Bronchial epithelial cell (primary cell): ENCODE measurements around the gene SNRNP70. TPM values are rescaled to one million over a fixed set of nuclear protein-coding genes. Genes with fewer than 3 reads are reported as not detected.
"Not testable (repeated sequence)": the region's sequence is repeated elsewhere in the genome, so short reads cannot be mapped to it uniquely, and the experiment has no call there.

Experiments
- DNase-seq: peaks from one replicate; pipeline ENCODE4 v3.0.0-alpha.2; 2010; ENCODE audit warnings: low read depth
- FAIRE-seq: peaks from 2 replicates; lab custom pipeline; 2011; peaks lifted over from hg19 to GRCh38; lab: Jason Lieb, UNC
- H3K27me3 ChIP-seq: 2 replicates; pipeline ENCODE4 v1.5.1; 2011; ENCODE audit warnings: low read length; ENCODE audit not compliant: control insufficient read depth, insufficient read depth
- H3K36me3 ChIP-seq: 2 replicates; pipeline ENCODE4 v1.5.1; 2011; ENCODE audit warnings: low read length; ENCODE audit not compliant: control insufficient read depth, insufficient read depth
- H3K4me3 ChIP-seq: 2 replicates; pipeline ENCODE4 v1.5.1; 2011; ENCODE audit warnings: mild to moderate bottlenecking, low read depth, low read length, control low read depth
- total RNA-seq: library from RNA; depleted of rRNA; stranded (reverse); fragments of >200 nt; gene quantifications from 2 replicates; pipeline ENCODE4 v1.2.1, GENCODE V29; 2014
- TF ChIP-seq, protein P1 (sequence below): IDR thresholded peaks from 2 replicates; pipeline ENCODE4 v1.5.1; 2011; ENCODE audit warnings: mild to moderate bottlenecking, moderate library complexity, low read length, control low read depth, inconsistent platforms; ENCODE audit not compliant: insufficient read depth, severe bottlenecking

The SNRNP70 gene
- total RNA-seq, 1 donor from 2014 or later = 74.5 TPM

GRCh38 chr19:49125025-49125731 lies 39.9 kb downstream of the SNRNP70 start:
- TF ChIP-seq, protein P1, sequence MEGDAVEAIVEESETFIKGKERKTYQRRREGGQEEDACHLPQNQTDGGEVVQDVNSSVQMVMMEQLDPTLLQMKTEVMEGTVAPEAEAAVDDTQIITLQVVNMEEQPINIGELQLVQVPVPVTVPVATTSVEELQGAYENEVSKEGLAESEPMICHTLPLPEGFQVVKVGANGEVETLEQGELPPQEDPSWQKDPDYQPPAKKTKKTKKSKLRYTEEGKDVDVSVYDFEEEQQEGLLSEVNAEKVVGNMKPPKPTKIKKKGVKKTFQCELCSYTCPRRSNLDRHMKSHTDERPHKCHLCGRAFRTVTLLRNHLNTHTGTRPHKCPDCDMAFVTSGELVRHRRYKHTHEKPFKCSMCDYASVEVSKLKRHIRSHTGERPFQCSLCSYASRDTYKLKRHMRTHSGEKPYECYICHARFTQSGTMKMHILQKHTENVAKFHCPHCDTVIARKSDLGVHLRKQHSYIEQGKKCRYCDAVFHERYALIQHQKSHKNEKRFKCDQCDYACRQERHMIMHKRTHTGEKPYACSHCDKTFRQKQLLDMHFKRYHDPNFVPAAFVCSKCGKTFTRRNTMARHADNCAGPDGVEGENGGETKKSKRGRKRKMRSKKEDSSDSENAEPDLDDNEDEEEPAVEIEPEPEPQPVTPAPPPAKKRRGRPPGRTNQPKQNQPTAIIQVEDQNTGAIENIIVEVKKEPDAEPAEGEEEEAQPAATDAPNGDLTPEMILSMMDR = no peak
- no peak for FAIRE-seq

DNA sequence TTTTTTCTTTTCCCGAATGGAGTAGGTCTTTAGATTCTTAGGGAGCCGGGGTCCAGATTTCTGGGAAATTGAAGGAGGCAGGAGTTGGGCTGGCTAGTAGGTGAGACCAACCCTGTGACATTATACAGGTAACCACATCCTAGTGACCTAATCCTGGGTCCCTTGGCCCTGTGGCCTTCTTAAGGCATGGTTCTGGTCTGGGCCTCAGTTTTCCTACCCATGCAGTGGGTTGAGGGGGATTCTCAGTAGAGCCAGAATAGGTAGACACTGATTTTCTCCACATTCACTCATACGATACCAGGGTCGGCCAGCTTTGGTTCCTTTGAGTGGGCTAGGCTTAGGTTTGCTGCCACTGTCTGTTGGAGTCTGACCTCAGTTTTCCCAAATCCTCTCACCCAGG lies 41.3 kb downstream of the SNRNP70 start:
- no peak for FAIRE-seq
- TF ChIP-seq, protein P1 = no peak
- no peak overlapping the region for H3K4me3 ChIP-seq
- no peaks in the 10 kb centered on the region for H3K36me3 ChIP-seq
- no peak for DNase-seq
- H3K27me3 ChIP-seq = no peaks in the 10 kb centered on the region

More at GRCh38 chr19:49125025-49125731, 39.9 kb downstream of the SNRNP70 start:
- no peak for DNase-seq
- H3K4me3 ChIP-seq = no peak overlapping the region
- H3K36me3 ChIP-seq = no peaks in the 10 kb centered on the region
- H3K27me3 ChIP-seq = no peaks in the 10 kb centered on the region

GRCh38 chr19:49127225-49127624 lies 42.0 kb downstream of the SNRNP70 start:
- FAIRE-seq, DNase-seq, H3K4me3 ChIP-seq, H3K27me3 ChIP-seq, H3K36me3 ChIP-seq: not testable (repeated sequence)

- TF ChIP-seq, protein P1 = peak; percentile 26
- Histone ChIP-seq H3K36me3 (no peaks in the 10 kb centered on the region), H3K4me3 (peak overlapping the region; percentile 29), H3K27me3 (no peaks in the 10 kb centered on the region)
- FAIRE-seq (no peak), DNase-seq (peak; percentile 85)
Observed at GRCh38 chr19:49127674-49128544, 42.7 kb downstream of the SNRNP70 start.

GRCh38 chr19:49128545-49129237 lies 43.4 kb downstream of the SNRNP70 start:
- DNase-seq (no peak), FAIRE-seq (no peak)
- Histone ChIP-seq H3K27me3 (no peaks in the 10 kb centered on the region), H3K4me3 (peak overlapping the region; percentile 29), H3K36me3 (no peaks in the 10 kb centered on the region)
- TF ChIP-seq, protein P1 = no peak

- H3K27me3 ChIP-seq = no peaks in the 10 kb centered on the region
- no peak for DNase-seq
- no peak overlapping the region for H3K4me3 ChIP-seq
- no peaks in the 10 kb centered on the region for H3K36me3 ChIP-seq
- TF ChIP-seq, protein P1 = no peak
- FAIRE-seq = no peak
Observed at GRCh38 chr19:49129238-49129583, 44.0 kb downstream of the SNRNP70 start.
